C4-2B (cell line): ENCODE data around the gene MAPK8IP3.
"Not testable (repeated sequence)": the region's sequence is repeated elsewhere in the genome, so short reads cannot be mapped to it uniquely, and the experiment has no call there.

Source experiments
- H3K27ac ChIP-seq: fragments of 450-650 bp; 2 replicates; pipeline ENCODE4 v1.5.1; 2017
- CTCF ChIP-seq: fragments of 450-650 bp; conservative IDR thresholded peaks from 2 replicates; pipeline ENCODE4 v1.5.1; 2017; ENCODE audit warnings: mild to moderate bottlenecking
- ZFX ChIP-seq: fragments of 450-650 bp; IDR thresholded peaks from 2 replicates; pipeline ENCODE4 v1.6.1; 2017

Gene MAPK8IP3

GRCh38 chr16:1712791-1713261, 6.8 kb downstream of the MAPK8IP3 start:
- TF ChIP-seq ZFX (no peak), CTCF (no peak)
- H3K27ac ChIP-seq, result no peak overlapping the region

GRCh38 chr16:1713331-1713730, 7.3 kb downstream of the MAPK8IP3 start:
- no peak overlapping the region for H3K27ac ChIP-seq
- TF ChIP-seq ZFX (no peak), CTCF (no peak)

GRCh38 chr16:1713933-1714332, 7.9 kb downstream of the MAPK8IP3 start:
- no peak for TF ChIP-seq CTCF
- no peak for TF ChIP-seq ZFX
- no peak overlapping the region for H3K27ac ChIP-seq

GRCh38 chr16:1715220-1715619, 9.2 kb downstream of the MAPK8IP3 start:
- no peak overlapping the region for H3K27ac ChIP-seq
- TF ChIP-seq CTCF, result no peak
- TF ChIP-seq ZFX, result no peak

GRCh38 chr16:1718236-1718635, 12.2 kb downstream of the MAPK8IP3 start:
- H3K27ac ChIP-seq, result not testable (repeated sequence)

GRCh38 chr16:1719559-1720229, 13.7 kb downstream of the MAPK8IP3 start:
- H3K27ac ChIP-seq, result peak overlapping the region; percentile 36

GRCh38 chr16:1721372-1721771, 15.4 kb downstream of the MAPK8IP3 start:
- no peak for TF ChIP-seq CTCF
- no peak for TF ChIP-seq ZFX
- H3K27ac ChIP-seq, result no peak overlapping the region

- no peak for TF ChIP-seq ZFX
- TF ChIP-seq CTCF, result peak; percentile 87
- peak overlapping the region; percentile 2; the same call in 1 of the 2 replicates for H3K27ac ChIP-seq
Measured at GRCh38 chr16:1723450-1724147, 17.6 kb downstream of the MAPK8IP3 start.
